HG03565 (cell line): ENCODE data around the gene TLR1.
"Not testable (repeated sequence)": the region's sequence is repeated elsewhere in the genome, so short reads cannot be mapped to it uniquely, and the experiment has no call there.

Experiments
- ATAC-seq: cut with Tn5 transposase; IDR thresholded peaks from one replicate; pipeline ENCODE4 v1.9.1; 2021; ENCODE audit warnings: mild to moderate bottlenecking, moderate library complexity; ENCODE audit not compliant: unreplicated experiment

The TLR1 gene

GRCh38 chr4:38804654-38805295 lies at the start of gene TLR1:
Gene TLR1 (minus strand): TSS chr4:38804791. CDS start chr4:38798831, 5,960 bp downstream.
- ATAC-seq, result peak; percentile 34

GRCh38 chr4:38846015-38846414 lies 41.4 kb upstream of the TLR1 start:
- ATAC-seq, result no peak

DNA sequence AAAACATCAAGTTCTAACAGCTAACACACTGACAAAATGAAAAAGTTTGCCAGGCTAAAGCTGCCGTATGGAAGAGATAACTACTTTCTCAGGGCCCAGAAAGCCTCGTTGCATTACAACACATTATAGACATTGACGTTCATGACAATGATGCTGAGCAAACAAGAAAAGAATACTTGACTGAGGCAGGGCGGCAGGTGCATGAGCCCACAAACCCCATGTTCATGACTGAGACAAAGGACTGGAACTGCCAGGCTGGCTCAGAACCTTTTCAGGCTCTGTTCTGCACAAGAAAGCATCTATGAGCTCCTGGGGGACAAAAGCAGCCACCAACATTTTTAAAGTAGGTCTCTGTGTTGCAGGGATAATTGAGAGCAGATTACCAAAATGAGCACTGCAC lies 38.4 kb upstream of the TLR1 start:
- ATAC-seq, result no peak

- no peak for ATAC-seq
These were observed 33.3 kb upstream of the TLR1 start for GRCh38 chr4:38837849-38838248.

DNA sequence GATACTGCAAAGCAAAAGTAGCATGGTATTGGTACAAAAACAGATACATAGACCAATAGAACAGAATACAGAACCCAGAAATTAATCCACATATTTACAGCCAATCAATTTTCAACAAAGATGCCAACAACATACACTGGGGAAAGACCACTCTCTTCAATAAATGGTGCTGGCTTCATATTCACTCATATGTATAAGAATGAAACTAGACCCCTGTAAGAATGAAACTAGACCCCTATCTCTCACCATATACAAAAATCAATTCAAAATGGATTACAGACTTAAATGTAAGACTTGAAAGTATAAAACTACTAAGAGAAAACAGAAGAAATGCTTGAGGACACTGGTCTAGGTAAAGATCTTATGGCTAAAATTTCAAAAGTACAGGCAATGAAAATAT lies 32.7 kb upstream of the TLR1 start:
- ATAC-seq, result no peak

GRCh38 chr4:38834570-38834969 lies 30.0 kb upstream of the TLR1 start:
- ATAC-seq, result no peak

- ATAC-seq, result no peak
These were observed 28.3 kb upstream of the TLR1 start for GRCh38 chr4:38832624-38833528.

DNA sequence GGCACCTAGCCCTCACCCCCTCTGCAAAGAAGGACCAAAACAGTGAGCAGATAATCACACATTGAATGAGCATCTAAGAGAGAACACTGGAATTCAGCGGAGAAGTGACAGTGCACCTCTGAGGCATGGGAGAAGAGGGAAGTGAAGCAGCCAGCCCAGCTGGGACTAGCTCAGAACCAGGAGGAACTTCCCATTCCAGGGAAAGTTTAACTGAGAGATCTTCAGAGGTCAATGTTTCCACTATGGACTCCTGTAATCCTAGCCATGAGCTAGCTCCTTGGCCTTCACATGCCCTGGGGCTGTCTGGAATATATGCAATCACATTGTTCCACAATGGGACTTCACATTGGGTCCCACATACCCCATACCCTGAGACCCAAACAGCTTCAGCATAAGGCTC lies 27.6 kb upstream of the TLR1 start:
- no peak for ATAC-seq

GRCh38 chr4:38831653-38832052 lies 27.1 kb upstream of the TLR1 start:
- no peak for ATAC-seq

DNA sequence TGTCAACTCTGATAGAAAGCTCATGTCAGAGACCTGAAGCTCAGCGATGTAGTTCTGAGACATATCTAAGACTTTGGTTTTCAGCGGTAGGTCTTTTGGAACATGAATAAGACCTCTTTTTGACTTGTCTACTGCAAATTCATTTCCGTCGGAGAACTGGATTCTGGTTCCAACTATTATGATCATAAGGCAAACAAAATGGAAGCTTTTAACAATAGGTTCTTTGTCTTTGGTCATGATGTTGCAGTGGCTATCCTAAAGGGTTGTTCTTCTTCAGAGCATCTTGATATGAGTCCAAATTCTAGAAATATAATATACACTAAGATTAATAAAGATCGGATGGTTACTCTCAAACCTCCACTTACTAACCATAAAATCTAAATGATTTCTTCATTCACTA lies 24.6 kb upstream of the TLR1 start:
- no peak for ATAC-seq

DNA sequence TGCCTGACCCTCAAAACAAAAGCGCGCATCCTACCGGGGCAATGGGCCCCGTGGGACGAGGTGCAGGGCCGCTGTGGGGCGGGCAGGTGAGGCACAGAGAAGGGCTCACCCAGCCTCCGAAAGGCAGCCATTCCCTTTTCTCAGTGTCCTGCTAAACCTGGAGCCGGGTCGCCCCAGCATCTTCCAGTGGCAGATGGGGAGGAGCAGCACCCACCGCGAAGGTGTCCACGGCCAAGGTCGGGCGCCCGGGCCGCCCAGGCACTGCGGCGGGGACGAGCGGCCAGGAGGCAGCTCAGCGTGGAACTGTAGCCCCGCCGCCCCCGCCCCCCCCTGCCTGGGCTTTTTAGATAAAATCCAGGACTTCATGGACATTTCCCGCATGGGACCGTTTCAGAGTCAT lies 19.2 kb upstream of the TLR1 start:
- ATAC-seq, result no peak

DNA sequence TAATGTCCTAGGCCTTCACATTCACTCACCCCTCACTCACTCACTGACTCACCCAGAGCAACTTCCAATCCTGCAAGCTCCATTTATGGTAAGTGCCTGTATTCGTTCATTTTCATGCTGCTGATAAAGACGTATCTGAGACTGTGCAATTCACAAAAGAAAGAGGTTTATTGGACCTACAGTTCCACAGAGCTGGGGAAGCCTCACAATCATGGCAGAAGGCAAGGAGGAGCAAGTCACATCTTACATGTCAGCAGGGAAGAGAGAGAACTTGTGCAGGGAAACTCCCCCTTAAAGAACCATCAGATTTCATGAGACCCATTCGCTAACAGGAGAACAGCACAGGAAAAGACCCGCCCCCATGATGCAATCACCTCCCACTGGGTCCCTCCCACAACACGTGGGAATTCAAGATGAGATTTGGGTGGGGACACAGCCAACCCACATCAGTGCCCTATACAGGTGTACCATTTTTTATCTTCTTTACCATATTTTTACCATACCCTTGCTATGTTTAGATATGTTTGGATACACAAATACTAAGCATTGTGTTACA lies 18.2 kb upstream of the TLR1 start:
- ATAC-seq, result no peak

- no peak for ATAC-seq
These were observed 17.1 kb upstream of the TLR1 start for GRCh38 chr4:38821739-38822138.

- peak; percentile 38 for ATAC-seq
These were observed 15.9 kb upstream of the TLR1 start for GRCh38 chr4:38820329-38821061.

- no peak for ATAC-seq
These were observed 15.0 kb upstream of the TLR1 start for GRCh38 chr4:38819569-38819968.

DNA sequence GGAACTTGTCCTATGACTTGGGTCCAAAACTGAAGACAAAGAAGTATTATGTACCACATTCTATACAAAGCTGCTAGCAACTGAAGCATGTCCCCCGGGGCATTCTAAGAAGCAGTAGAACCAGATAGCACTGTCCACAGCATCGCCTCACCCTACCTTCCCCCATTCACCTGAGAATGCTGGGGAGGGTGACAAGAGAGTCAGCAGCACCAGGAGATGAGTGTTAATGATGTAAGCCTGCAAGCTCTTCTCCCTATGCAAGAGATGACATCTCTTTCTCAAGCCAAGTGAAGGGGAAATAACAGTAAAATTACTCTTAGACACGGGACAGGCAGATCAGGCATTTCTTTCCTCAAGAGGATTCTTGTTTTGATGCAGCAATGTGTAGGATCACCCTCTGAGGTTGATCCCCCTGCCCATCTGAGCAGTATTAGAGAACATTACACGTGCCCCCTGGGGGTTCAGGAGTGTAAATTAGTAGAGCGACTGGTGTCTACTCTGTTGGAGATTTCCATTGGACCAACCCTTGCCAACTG lies 13.9 kb upstream of the TLR1 start:
- ATAC-seq, result peak; percentile 45

GRCh38 chr4:38815885-38816782 lies 11.5 kb upstream of the TLR1 start:
- ATAC-seq, result no peak

GRCh38 chr4:38814386-38814785 lies 9.8 kb upstream of the TLR1 start:
- ATAC-seq, result no peak

GRCh38 chr4:38811297-38811696 lies 6.7 kb upstream of the TLR1 start:
- ATAC-seq, result no peak

DNA sequence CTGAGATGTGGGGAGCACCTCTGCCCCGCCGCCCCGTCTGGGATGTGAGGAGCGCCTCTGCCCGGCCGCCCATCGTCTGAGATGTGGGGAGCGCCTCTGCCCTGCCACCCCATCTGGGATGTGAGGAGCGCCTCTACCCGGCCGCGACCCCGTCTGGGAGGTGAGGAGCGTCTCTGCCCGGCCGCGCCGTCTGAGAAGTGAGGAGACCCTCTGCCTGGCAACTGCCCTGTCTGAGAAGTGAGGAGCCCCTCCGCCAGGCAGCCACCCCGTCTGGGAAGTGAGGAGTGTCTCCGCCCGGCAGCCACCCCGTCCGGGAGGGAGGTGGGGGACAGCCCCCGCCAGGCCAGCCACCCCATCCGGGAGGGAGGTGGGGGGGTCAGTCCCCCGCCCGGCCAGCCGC lies 2.9 kb upstream of the TLR1 start:
- not testable (repeated sequence) for ATAC-seq
